ENCODE data around the gene CBY2. TPM values are rescaled to one million over a fixed set of nuclear protein-coding genes. Genes with fewer than 3 reads are reported as not detected.

CBY2 gene
- total RNA-seq, 2 donors from 2014 or later, result not detected

Other genes with a start within 250 kb of the CBY2 start
- gene COG3, start 237.4 kb upstream of the CBY2 start, total RNA-seq, result 10 to 100 TPM; 42.5 to 50.8 TPM
- not detected for gene ERICH6B, start 86.6 kb upstream of the CBY2 start, total RNA-seq
- under 1 TPM; 0.10 to 0.15 TPM for gene SIAH3, start 149.4 kb downstream of the CBY2 start, total RNA-seq

All from T-helper 17 cell (primary cell).